Testis (tissue), 3 donors: ENCODE data around the gene CDKN2AIP. TPM values are rescaled to one million over a fixed set of nuclear protein-coding genes. Genes with fewer than 3 reads are reported as not detected.

Experiments used
- DNase-seq: peaks from one replicate; pipeline ENCODE4 v3.0.0-alpha.2; 2019
- H3K27ac ChIP-seq, 2 donors: fragments of 200-600 bp; sonication (generic); one replicate each; pipeline ENCODE4 v1.5.1; 2019
- H3K27me3 ChIP-seq: fragments of 200-600 bp; sonication (generic); one replicate; pipeline ENCODE4 v1.5.1; 2019
- H3K36me3 ChIP-seq: fragments of 200-600 bp; sonication (generic); one replicate; pipeline ENCODE4 v1.5.1; 2017; ENCODE audit warnings: low read depth; ENCODE audit errors: missing control alignments
- H3K4me1 ChIP-seq: fragments of 200-600 bp; sonication (generic); one replicate; pipeline ENCODE4 v1.5.1; 2019
- H3K4me3 ChIP-seq, 2 donors: fragments of 200-600 bp; sonication (generic); one replicate each; pipeline ENCODE4 v1.5.1; 2017 to 2019
- H3K9me3 ChIP-seq: fragments of 200-600 bp; sonication (generic); one replicate; pipeline ENCODE4 v1.5.1; 2017
- CTCF ChIP-seq, 3 experiments: fragments of 450-650 bp in 2 of 3; fragments of 200-600 bp in 1 of 3; sonication (generic) in 1 of 3; IDR thresholded peaks; one replicate each; pipeline ENCODE4 v1.5.1; 2016 to 2019; ENCODE audit warnings: antibody characterized with exemption in 3 of 3, mild to moderate bottlenecking in 2 of 3, moderate library complexity in 1 of 3
- POLR2A ChIP-seq: fragments of 450-650 bp; IDR thresholded peaks from one replicate; pipeline ENCODE4 v1.6.1; 2017; ENCODE audit warnings: antibody characterized with exemption, mild to moderate bottlenecking, moderate library complexity
- WGBS, 2 donors: methylation state at CpG; one replicate each; pipeline ENCODE4 v1.1.5; 2018; 5-methylcytosine and 5-hydroxymethylcytosine counted together
- intact Hi-C: fragments of 100-400 bp; cut with DNase I; formaldehyde crosslinking; loops from one replicate; pipeline ENCODE4 v1.15.1; 2023; ENCODE audit warnings: low total_unique reads
- polyA plus RNA-seq: library from polyadenylated mRNA; stranded (reverse); fragments of 350-450 nt; fragmentation: Illumina TruSeq; extraction: RNeasy Lipid Tissue Mini Kit (QIAGEN cat#74804); gene quantifications from one replicate; pipeline ENCODE4 v1.2.3, GENCODE V29; 2014; ENCODE audit warnings: low read depth, low replicate concordance; ENCODE audit not compliant: insufficient read depth
- total RNA-seq, 2 donors: library from RNA; depleted of rRNA; stranded (reverse); fragments of >200 nt; gene quantifications; one replicate each; pipeline ENCODE4 v1.2.3, GENCODE V29; 2016

CDKN2AIP gene
- total and polyA plus RNA-seq, 3 donors from 2014 or later = 32.7 to 38.7 (median 37.4) TPM

- Histone ChIP-seq H3K9me3 (no peaks in the 10 kb centered on the region), H3K4me1 (peaks cover 2% of the 10 kb centered on the region), H3K27ac (no peak overlapping the region), H3K27me3 (no peaks in the 10 kb centered on the region), H3K36me3 (no peaks in the 10 kb centered on the region), H3K4me3 (no peak overlapping the region)
- no peak for TF ChIP-seq CTCF (IDR thresholded peaks at IDR 0.05)
- no peak for TF ChIP-seq POLR2A
- DNase-seq = no peak
- intact Hi-C loops = no loop called here
- 61 to 88% methylated on average over 4 of the region's 4 CpGs for WGBS, 2 donors
These were observed 41.7 kb upstream of the CDKN2AIP start for GRCh38 chr4:183402771-183403170.

- H3K36me3 ChIP-seq = no peaks in the 10 kb centered on the region
- no peak overlapping the region for H3K4me3 ChIP-seq
- no peaks in the 10 kb centered on the region for H3K27me3 ChIP-seq
- DNase-seq = no peak
- H3K4me1 ChIP-seq = no peaks in the 10 kb centered on the region
- 88 to 93% methylated on average over 9 of the region's 9 CpGs for WGBS, 2 donors
- no peaks in the 10 kb centered on the region for H3K9me3 ChIP-seq
- no peak overlapping the region for H3K27ac ChIP-seq
- no peak for TF ChIP-seq CTCF (IDR thresholded peaks at IDR 0.05)
- TF ChIP-seq POLR2A = no peak
- intact Hi-C loops = no loop called here
These were observed 41.0 kb upstream of the CDKN2AIP start for GRCh38 chr4:183403486-183403885.

GRCh38 chr4:183403961-183404360 is 40.5 kb upstream of the CDKN2AIP start:
- intact Hi-C loops = no loop called here
- H3K36me3 ChIP-seq = no peaks in the 10 kb centered on the region
- no peak overlapping the region for H3K27ac ChIP-seq
- H3K4me3 ChIP-seq = no peak overlapping the region
- no peaks in the 10 kb centered on the region for H3K4me1 ChIP-seq
- H3K9me3 ChIP-seq = no peaks in the 10 kb centered on the region
- TF ChIP-seq CTCF (IDR thresholded peaks at IDR 0.05) (no peak), POLR2A (no peak)
- H3K27me3 ChIP-seq = no peaks in the 10 kb centered on the region
- no peak for DNase-seq
- 73 to 91% methylated on average over 1 to 4 of the region's 4 CpGs for WGBS, 2 donors

GRCh38 chr4:183405303-183405702 is 39.1 kb upstream of the CDKN2AIP start:
- intact Hi-C loops = no loop called here
- no peaks in the 10 kb centered on the region for H3K27me3 ChIP-seq
- no peaks in the 10 kb centered on the region for H3K4me1 ChIP-seq
- no peak overlapping the region for H3K27ac ChIP-seq
- TF ChIP-seq CTCF (IDR thresholded peaks at IDR 0.05) = no peak
- TF ChIP-seq POLR2A = no peak
- H3K4me3 ChIP-seq = no peak overlapping the region
- 90 to 92% methylated on average over 11 of the region's 11 CpGs for WGBS, 2 donors
- no peaks in the 10 kb centered on the region for H3K9me3 ChIP-seq
- H3K36me3 ChIP-seq = no peaks in the 10 kb centered on the region
- no peak for DNase-seq

- H3K27me3 ChIP-seq = no peaks in the 10 kb centered on the region
- peak overlapping the region; percentile 10 to 64 for H3K4me3 ChIP-seq
- H3K27ac ChIP-seq = peak overlapping the region in 1 of 2 donors; percentile 39
- TF ChIP-seq CTCF (IDR thresholded peaks at IDR 0.05) = peak; percentile 75 to 96 (median 86)
- no peak for TF ChIP-seq POLR2A
- WGBS, 2 donors = 0 to 3% methylated on average over 12 to 32 of the region's 32 CpGs
- H3K9me3 ChIP-seq = no peaks in the 10 kb centered on the region
- intact Hi-C loops = no loop called here
- no peaks in the 10 kb centered on the region for H3K4me1 ChIP-seq
- no peaks in the 10 kb centered on the region for H3K36me3 ChIP-seq
- DNase-seq = peak; percentile 89
These were observed 37.3 kb upstream of the CDKN2AIP start for GRCh38 chr4:183407128-183407585.
